Measurements from ENCODE around the gene OLIG3. TPM values are rescaled to one million over a fixed set of nuclear protein-coding genes. Genes with fewer than 3 reads are reported as not detected.

Gene OLIG3
- polyA plus RNA-seq, 1 of the 3 experiments (the other 2 are of a cell fraction) = not detected

- POLR2A ChIA-PET = no interaction called here
These were observed 21.5 kb downstream of the OLIG3 start for GRCh38 chr6:137472641-137473137.

More at GRCh38 chr6:137472641-137473137, 21.5 kb downstream of the OLIG3 start:
- H3K4me1 ChIP-seq (ENCODE audit: control insufficient read depth in 1 of 2, insufficient read depth in 2 of 2, low read depth in 1 of 2, low read length in 1 of 2) = no peaks in the 10 kb centered on the region
- H4K20me1 ChIP-seq (ENCODE audit: insufficient read depth) = no peaks in the 10 kb centered on the region
- H3F3A ChIP-seq (replicated peaks; ENCODE audit: insufficient read depth) = no peaks in the 10 kb centered on the region
- DNase-seq = no peak
- no peaks in the 10 kb centered on the region for H3K79me2 ChIP-seq (ENCODE audit: insufficient read depth)
- no peaks in the 10 kb centered on the region for H3K9me3 ChIP-seq
- no peaks in the 10 kb centered on the region for H3K27me3 ChIP-seq (ENCODE audit: insufficient read depth)
- no peaks in the 10 kb centered on the region for H3K36me3 ChIP-seq (replicated peaks in 1 of 2; ENCODE audit: control insufficient read depth in 1 of 2, insufficient read depth in 2 of 2, low read length in 1 of 2)
- no peak overlapping the region for H3K27ac ChIP-seq (ENCODE audit: low read depth in 2 of 2, low read length in 1 of 2)
- no peak overlapping the region for H2AFZ ChIP-seq (ENCODE audit: low read depth)
- no peak overlapping the region for H3K4me3 ChIP-seq (ENCODE audit: low read depth in 2 of 2, low read length in 1 of 2)
- no peak for TF ChIP-seq CHD2 (IDR thresholded peaks at IDR 0.05; ENCODE audit: low read length, partially characterized antibody)
- TF ChIP-seq JUND (IDR thresholded peaks at IDR 0.05) = no peak
- TF ChIP-seq SMC3 (IDR thresholded peaks at IDR 0.05; ENCODE audit: low read depth, low read length) = no peak
- TF ChIP-seq GABPA (IDR thresholded peaks at IDR 0.05; ENCODE audit: low read depth) = no peak
- no peak for TF ChIP-seq YY1 (IDR thresholded peaks at IDR 0.05; ENCODE audit: low read depth)
- no peak for TF ChIP-seq USF1 (IDR thresholded peaks at IDR 0.05; ENCODE audit: borderline replicate concordance, low read depth)
- no peak for TF ChIP-seq REST (IDR thresholded peaks at IDR 0.05; ENCODE audit: low read depth, low read length)
- no peak for TF ChIP-seq USF2 (IDR thresholded peaks at IDR 0.05; ENCODE audit: borderline replicate concordance, low read depth, low read length)
- TF ChIP-seq PBX3 (IDR thresholded peaks at IDR 0.05) = no peak
- no peak for TF ChIP-seq EZH2phosphoT487 (IDR thresholded peaks at IDR 0.05; ENCODE audit: borderline replicate concordance, low read depth)
- no peak for TF ChIP-seq GATA2 (CRISPR knock-in tag; IDR thresholded peaks at IDR 0.05)
- TF ChIP-seq SIN3A (IDR thresholded peaks at IDR 0.05; ENCODE audit: borderline replicate concordance, low read depth, low read length) = no peak
- WGBS (ENCODE audit: low lambda C conversion rate) = 36% methylated on average over 3 of the region's 3 CpGs
- CTCF ChIA-PET = no interaction called here
- H3K4me2 ChIP-seq = no peak overlapping the region
- H3K9me2 ChIP-seq = no peaks in the 10 kb centered on the region
- no peak overlapping the region for H3K9ac ChIP-seq
